Activated CD4-positive, alpha-beta T cell treated with anti-CD3 and anti-CD28 coated beads, Interleukin-2, Interleukin-6, amounts not matched to agents 100 ng/mL and 50 ng/mL, durations not matched to agents 16 hours and 8 hours (primary cell): ENCODE data around the gene TMEM37.

ENCODE experiments used
- DNase-seq: peaks from one replicate; pipeline ENCODE4 v3.0.0-alpha.2; 2020

TMEM37 gene

GRCh38 chr2:119461811-119462210 lies 30.2 kb downstream of the TMEM37 start:
- no peak for DNase-seq

GRCh38 chr2:119462574-119462973 lies 30.9 kb downstream of the TMEM37 start:
- no peak for DNase-seq

GRCh38 chr2:119463136-119463535 lies 31.5 kb downstream of the TMEM37 start:
- DNase-seq = peak; percentile 40

- no peak for DNase-seq
Measured at GRCh38 chr2:119463990-119464389, 32.3 kb downstream of the TMEM37 start.

GRCh38 chr2:119464981-119465380 lies 33.3 kb downstream of the TMEM37 start:
- DNase-seq = no peak

GRCh38 chr2:119465687-119466086 lies 34.0 kb downstream of the TMEM37 start:
- no peak for DNase-seq

- DNase-seq = no peak
Measured at GRCh38 chr2:119466373-119466772, 34.7 kb downstream of the TMEM37 start.

- no peak for DNase-seq
Measured at GRCh38 chr2:119468154-119468955, 36.7 kb downstream of the TMEM37 start.

- no peak for DNase-seq
Measured at GRCh38 chr2:119469131-119469530, 37.5 kb downstream of the TMEM37 start.

- no peak for DNase-seq
Measured at GRCh38 chr2:119469661-119470297, 38.1 kb downstream of the TMEM37 start.

GRCh38 chr2:119472749-119473148 lies 41.1 kb downstream of the TMEM37 start:
- DNase-seq = no peak

- DNase-seq = no peak
Measured at GRCh38 chr2:119473621-119474370, 42.1 kb downstream of the TMEM37 start.

- DNase-seq = no peak
Measured at GRCh38 chr2:119474371-119475224, 42.9 kb downstream of the TMEM37 start.

- no peak for DNase-seq
Measured at GRCh38 chr2:119475225-119475856, 43.7 kb downstream of the TMEM37 start.

- no peak for DNase-seq
Measured at GRCh38 chr2:119475857-119476244, 44.2 kb downstream of the TMEM37 start.

GRCh38 chr2:119476301-119477112 lies 44.9 kb downstream of the TMEM37 start:
- peak; percentile 59 for DNase-seq

- no peak for DNase-seq
Measured at GRCh38 chr2:119477113-119477505, 45.5 kb downstream of the TMEM37 start.

GRCh38 chr2:119478188-119478977 lies 46.7 kb downstream of the TMEM37 start:
- no peak for DNase-seq

- DNase-seq = no peak
Measured at GRCh38 chr2:119478978-119479295, 47.3 kb downstream of the TMEM37 start.

GRCh38 chr2:119480184-119480583 lies 48.5 kb downstream of the TMEM37 start:
- no peak for DNase-seq

- no peak for DNase-seq
Measured at GRCh38 chr2:119480718-119481142, 49.1 kb downstream of the TMEM37 start.
